Natural killer cell treated with Interleukin-12 subunit alpha and Interleukin-12 subunit beta and Interleukin-15 and Interleukin-18, amount 100 ng/mL, for 72 hours (primary cell): ENCODE results near the gene UBE2D3. TPM values are rescaled to one million over a fixed set of nuclear protein-coding genes. Genes with fewer than 3 reads are reported as not detected.

Source experiments
- ATAC-seq, 2 donors: fragments of 150-1000 bp; cut with Tn5 transposase in 1 of 2; sonication (Bioruptor Pico), chemical (Tn5 transposase) in 1 of 2; 2 replicates each; pipeline ENCODE4 v1.10.0; 2021
- DNase-seq: peaks from one replicate; pipeline ENCODE4 v3.0.0; 2022; ENCODE audit warnings: low spot score
- H3K27ac Mint-ChIP-seq, 2 donors: 1 replicate in 1 of 2; 2 replicates in 1 of 2; pipeline ENCODE4 v1.8.0; 2022; ENCODE audit warnings: mixed read lengths in 2 of 2, mild to moderate bottlenecking in 1 of 2, moderate library complexity in 1 of 2
- H3K27me3 Mint-ChIP-seq, 2 donors: 1 replicate in 1 of 2; 2 replicates in 1 of 2; pipeline ENCODE4 v1.8.0; 2022; ENCODE audit warnings: mixed read lengths in 2 of 2
- H3K36me3 Mint-ChIP-seq: one replicate; pipeline ENCODE4 v1.8.0; 2022; ENCODE audit warnings: mixed read lengths
- H3K4me1 Mint-ChIP-seq, 2 donors: 1 replicate in 1 of 2; 2 replicates in 1 of 2; pipeline ENCODE4 v1.8.0; 2022; ENCODE audit warnings: low read depth in 2 of 2, mixed read lengths in 2 of 2, mild to moderate bottlenecking in 1 of 2
- H3K4me3 Mint-ChIP-seq: one replicate; pipeline ENCODE4 v1.8.0; 2022; ENCODE audit warnings: mixed read lengths
- H3K9me3 Mint-ChIP-seq: 2 replicates; pipeline ENCODE4 v1.8.0; 2022; ENCODE audit warnings: mixed read lengths
- total RNA-seq, 2 donors: library from RNA; stranded (reverse); gene quantifications; one replicate each; pipeline ENCODE4 v1.2.3, GENCODE V29; 2022

The UBE2D3 gene
- total RNA-seq, 2 donors from 2014 or later = 400 to 403 TPM

- DNase-seq = no peak
- Mint-ChIP-seq H3K4me1 (no peaks in the 10 kb centered on the region), H3K36me3 (no peaks in the 10 kb centered on the region), H3K27me3 (peaks cover 0 to 10% of the 10 kb centered on the region in 2 donors), H3K9me3 (no peaks in the 10 kb centered on the region), H3K27ac (no peak overlapping the region), H3K4me3 (no peak overlapping the region)
- no peak for ATAC-seq
Measured at GRCh38 chr4:102772738-102773340, 54.5 kb downstream of the UBE2D3 start.

GRCh38 chr4:102764901-102765300 is 62.5 kb downstream of the UBE2D3 start:
- DNase-seq (no peak), ATAC-seq (no peak)
- Mint-ChIP-seq H3K36me3 (no peaks in the 10 kb centered on the region), H3K4me3 (no peak overlapping the region), H3K4me1 (peaks cover 14% of the 10 kb centered on the region in 2 donors), H3K27ac (no peak overlapping the region), H3K27me3 (peaks cover 0 to 3% of the 10 kb centered on the region in 2 donors), H3K9me3 (no peaks in the 10 kb centered on the region)

GRCh38 chr4:102761906-102762305 is 65.4 kb downstream of the UBE2D3 start:
- Mint-ChIP-seq H3K4me3 (peak overlapping the region; percentile 94), H3K9me3 (no peaks in the 10 kb centered on the region), H3K4me1 (peaks cover 28 to 37% of the 10 kb centered on the region in 2 donors), H3K36me3 (no peaks in the 10 kb centered on the region), H3K27ac (no peak overlapping the region), H3K27me3 (no peaks in the 10 kb centered on the region)
- no peak for ATAC-seq
- no peak for DNase-seq

- Mint-ChIP-seq H3K9me3 (no peaks in the 10 kb centered on the region), H3K27me3 (no peaks in the 10 kb centered on the region), H3K36me3 (no peaks in the 10 kb centered on the region), H3K4me1 (peaks cover 29 to 37% of the 10 kb centered on the region in 2 donors), H3K4me3 (peak overlapping the region; percentile 94), H3K27ac (no peak overlapping the region)
- ATAC-seq = no peak
- no peak for DNase-seq
Measured at GRCh38 chr4:102761296-102761701, 66.1 kb downstream of the UBE2D3 start.

- Mint-ChIP-seq H3K36me3 (no peaks in the 10 kb centered on the region), H3K4me3 (peak within 1 kb of the TSS; percentile 94), H3K27me3 (no peaks in the 10 kb centered on the region), H3K9me3 (no peaks in the 10 kb centered on the region), H3K27ac (peak within 1 kb of the TSS; percentile 82 to 90), H3K4me1 (peaks cover 32 to 37% of the 10 kb centered on the region in 2 donors)
- peak; percentile 84 for DNase-seq
- ATAC-seq = peak; percentile 99
Measured at GRCh38 chr4:102760645-102761295, 66.6 kb downstream of the UBE2D3 start, which contains the start of gene MANBA. MANBA (minus strand) TSS chr4:102760968; CDS start chr4:102760894, 74 bp downstream.

- DNase-seq = peak; percentile 66
- ATAC-seq = peak; percentile 53 to 76
- no peaks in the 10 kb centered on the region for H3K27me3 Mint-ChIP-seq
- no peaks in the 10 kb centered on the region for H3K36me3 Mint-ChIP-seq
- peaks cover 32 to 37% of the 10 kb centered on the region in 2 donors for H3K4me1 Mint-ChIP-seq
- peak overlapping the region; percentile 94 for H3K4me3 Mint-ChIP-seq
- H3K9me3 Mint-ChIP-seq = peaks cover under 1% of the 10 kb centered on the region
- H3K27ac Mint-ChIP-seq = peak overlapping the region; percentile 82 to 90
Measured at GRCh38 chr4:102759831-102760644, 67.3 kb downstream of the UBE2D3 start.

GRCh38 chr4:102758241-102759160 is 68.8 kb downstream of the UBE2D3 start:
- peak overlapping the region; percentile 94 for H3K4me3 Mint-ChIP-seq
- ATAC-seq = no peak
- H3K27me3 Mint-ChIP-seq = no peaks in the 10 kb centered on the region
- H3K27ac Mint-ChIP-seq = peak overlapping the region in 1 of 2 donors; percentile 90
- DNase-seq = no peak
- peaks cover 3% of the 10 kb centered on the region for H3K9me3 Mint-ChIP-seq
- no peaks in the 10 kb centered on the region for H3K36me3 Mint-ChIP-seq
- peaks cover 32 to 37% of the 10 kb centered on the region in 2 donors for H3K4me1 Mint-ChIP-seq

GRCh38 chr4:102757681-102758080 is 69.7 kb downstream of the UBE2D3 start:
- Mint-ChIP-seq H3K36me3 (no peaks in the 10 kb centered on the region), H3K4me3 (no peak overlapping the region), H3K4me1 (peaks cover 32 to 37% of the 10 kb centered on the region in 2 donors), H3K27ac (no peak overlapping the region), H3K27me3 (no peaks in the 10 kb centered on the region), H3K9me3 (peaks cover 3% of the 10 kb centered on the region)
- DNase-seq (no peak), ATAC-seq (no peak)

GRCh38 chr4:102754044-102754443 is 73.3 kb downstream of the UBE2D3 start:
- H3K4me3 Mint-ChIP-seq = no peak overlapping the region
- ATAC-seq = no peak
- DNase-seq = no peak
- no peak overlapping the region for H3K27ac Mint-ChIP-seq
- H3K9me3 Mint-ChIP-seq = peaks cover 3% of the 10 kb centered on the region
- no peaks in the 10 kb centered on the region for H3K27me3 Mint-ChIP-seq
- peaks cover 11 to 23% of the 10 kb centered on the region in 2 donors for H3K4me1 Mint-ChIP-seq
- no peaks in the 10 kb centered on the region for H3K36me3 Mint-ChIP-seq

GRCh38 chr4:102751941-102752340 is 75.4 kb downstream of the UBE2D3 start:
- Mint-ChIP-seq H3K4me3 (no peak overlapping the region), H3K36me3 (no peaks in the 10 kb centered on the region), H3K27ac (no peak overlapping the region), H3K4me1 (peaks cover 5 to 9% of the 10 kb centered on the region in 2 donors), H3K27me3 (no peaks in the 10 kb centered on the region), H3K9me3 (peaks cover 3% of the 10 kb centered on the region)
- DNase-seq (no peak), ATAC-seq (no peak)
